ENCODE results near the gene DLG4. TPM values are rescaled to one million over a fixed set of nuclear protein-coding genes. Genes with fewer than 3 reads are reported as not detected.

DLG4 gene
- total RNA-seq, 4 donors from 2014 or later, result 2.7 to 7.7 (median 4.7) TPM

- intact Hi-C loops (cut with DNase I; ENCODE audit: low total_unique reads), result no loop called here
- H3K4me3 ChIP-seq (ENCODE audit: low read depth, poor library complexity, severe bottlenecking), result peak overlapping the region; percentile 90
- WGBS, 2 donors, result 15 to 17% methylated on average over 12 of the region's 12 CpGs
- TF ChIP-seq, protein P1, sequence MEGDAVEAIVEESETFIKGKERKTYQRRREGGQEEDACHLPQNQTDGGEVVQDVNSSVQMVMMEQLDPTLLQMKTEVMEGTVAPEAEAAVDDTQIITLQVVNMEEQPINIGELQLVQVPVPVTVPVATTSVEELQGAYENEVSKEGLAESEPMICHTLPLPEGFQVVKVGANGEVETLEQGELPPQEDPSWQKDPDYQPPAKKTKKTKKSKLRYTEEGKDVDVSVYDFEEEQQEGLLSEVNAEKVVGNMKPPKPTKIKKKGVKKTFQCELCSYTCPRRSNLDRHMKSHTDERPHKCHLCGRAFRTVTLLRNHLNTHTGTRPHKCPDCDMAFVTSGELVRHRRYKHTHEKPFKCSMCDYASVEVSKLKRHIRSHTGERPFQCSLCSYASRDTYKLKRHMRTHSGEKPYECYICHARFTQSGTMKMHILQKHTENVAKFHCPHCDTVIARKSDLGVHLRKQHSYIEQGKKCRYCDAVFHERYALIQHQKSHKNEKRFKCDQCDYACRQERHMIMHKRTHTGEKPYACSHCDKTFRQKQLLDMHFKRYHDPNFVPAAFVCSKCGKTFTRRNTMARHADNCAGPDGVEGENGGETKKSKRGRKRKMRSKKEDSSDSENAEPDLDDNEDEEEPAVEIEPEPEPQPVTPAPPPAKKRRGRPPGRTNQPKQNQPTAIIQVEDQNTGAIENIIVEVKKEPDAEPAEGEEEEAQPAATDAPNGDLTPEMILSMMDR (IDR thresholded peaks at IDR 0.05), result no peak
- TF ChIP-seq POLR2A (IDR thresholded peaks at IDR 0.05), result no peak
- DNase-seq (ENCODE audit: low spot score in 2 of 2), result no peak
These were observed 316 bp downstream of the DLG4 start for GRCh38 chr17:7219229-7219811.

GRCh38 chr17:7218758-7219157 is 878 bp downstream of the DLG4 start:
- TF ChIP-seq, protein P1 (IDR thresholded peaks at IDR 0.05), result no peak
- no peak for TF ChIP-seq POLR2A (IDR thresholded peaks at IDR 0.05)
- intact Hi-C loops (cut with DNase I; ENCODE audit: low total_unique reads), result no loop called here
- DNase-seq (ENCODE audit: low spot score in 2 of 2), result no peak
- no peak overlapping the region for H3K4me3 ChIP-seq (ENCODE audit: low read depth, poor library complexity, severe bottlenecking)
- WGBS, 2 donors, result 69 to 82% methylated on average over 6 of the region's 6 CpGs

- no peak for DNase-seq (ENCODE audit: low spot score in 2 of 2)
- H3K4me3 ChIP-seq (ENCODE audit: low read depth, poor library complexity, severe bottlenecking), result no peak overlapping the region
- WGBS, 2 donors, result 68 to 69% methylated on average over 6 of the region's 6 CpGs
- intact Hi-C loops (cut with DNase I; ENCODE audit: low total_unique reads), result no loop called here
- TF ChIP-seq, protein P1 (IDR thresholded peaks at IDR 0.05), result no peak
These were observed 1.5 kb downstream of the DLG4 start for GRCh38 chr17:7218166-7218565.

GRCh38 chr17:7217113-7217987 is 2.3 kb downstream of the DLG4 start:
- H3K4me3 ChIP-seq (ENCODE audit: low read depth, poor library complexity, severe bottlenecking), result no peak overlapping the region
- TF ChIP-seq, protein P1 (IDR thresholded peaks at IDR 0.05), result no peak
- no peak for TF ChIP-seq POLR2A (IDR thresholded peaks at IDR 0.05)
- 0 to 1% methylated on average over 23 to 27 of the region's 32 CpGs for WGBS, 2 donors
- DNase-seq (ENCODE audit: low spot score in 2 of 2), result no peak
- intact Hi-C loops (cut with DNase I; ENCODE audit: low total_unique reads), result no loop called here

DNA sequence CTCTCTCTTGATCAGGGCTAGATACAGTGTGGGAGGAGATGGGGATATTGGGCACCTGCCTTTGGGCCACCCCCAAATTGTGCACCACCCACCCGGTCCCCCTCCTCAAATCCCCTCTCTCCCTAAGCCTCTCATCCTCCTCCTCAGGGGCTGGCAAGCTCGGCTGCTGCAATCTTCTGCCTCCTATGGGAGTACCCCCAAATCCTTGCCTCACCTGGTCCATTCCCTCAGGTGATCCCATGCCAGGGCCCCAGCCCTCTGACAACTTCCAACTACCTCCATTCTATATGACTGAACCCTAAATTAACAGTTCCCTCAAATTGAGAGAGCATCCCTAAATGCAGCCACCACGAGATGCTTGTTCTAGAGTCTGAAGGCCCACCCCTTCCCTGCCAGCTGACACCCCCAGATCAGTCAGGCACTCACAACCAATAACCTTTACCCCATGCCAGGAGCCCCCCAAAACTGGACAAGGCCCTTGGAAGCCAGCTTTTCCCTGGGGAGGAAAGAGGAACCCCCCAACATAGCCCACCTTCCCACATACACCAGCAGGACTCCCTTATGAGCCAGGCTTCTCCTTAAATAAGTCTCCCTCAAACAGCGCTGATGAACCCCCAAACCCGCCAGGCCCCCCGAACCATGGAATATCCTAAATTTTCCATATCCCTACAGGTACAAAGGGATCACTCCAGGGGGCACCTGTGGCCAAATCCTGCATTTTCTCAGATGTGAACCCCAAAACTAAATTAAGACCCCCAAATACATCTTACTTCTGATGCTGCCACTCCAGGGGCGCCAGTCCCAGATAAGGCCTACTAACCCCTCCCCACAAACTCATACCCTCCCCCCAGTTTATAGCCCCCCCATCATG is 3.2 kb downstream of the DLG4 start:
- TF ChIP-seq POLR2A (IDR thresholded peaks at IDR 0.05), result no peak
- TF ChIP-seq, protein P1 (IDR thresholded peaks at IDR 0.05), result no peak

More for the DNA sequence above, 3.2 kb downstream of the DLG4 start:
- H3K4me3 ChIP-seq (ENCODE audit: low read depth, poor library complexity, severe bottlenecking), result no peak overlapping the region
- intact Hi-C loops (cut with DNase I; ENCODE audit: low total_unique reads), result no loop called here
- WGBS, 2 donors, result 33 to 38% methylated on average over 7 of the region's 7 CpGs
- no peak for DNase-seq (ENCODE audit: low spot score in 2 of 2)
